ENCODE measurements around the gene MAGEA9B.
A peak's percentile ranks its signal among the peaks of the same experiment; 100 is the strongest.
"Not testable (repeated sequence)": the region's sequence is repeated elsewhere in the genome, so short reads cannot be mapped to it uniquely, and the experiment has no call there.

MAGEA9B gene

GRCh38 chrX:149569770-149570169, 17.5 kb downstream of the MAGEA9B start:
- no peak for DNase-seq

GRCh38 chrX:149568701-149569296, 18.5 kb downstream of the MAGEA9B start:
- DNase-seq = no peak

- no peak for DNase-seq
Measured at GRCh38 chrX:149567621-149568417, 19.4 kb downstream of the MAGEA9B start.

GRCh38 chrX:149563359-149563758, 23.9 kb downstream of the MAGEA9B start:
- no peak for DNase-seq

- not testable (repeated sequence) for DNase-seq
Measured at GRCh38 chrX:149555251-149555650, 32.0 kb downstream of the MAGEA9B start.

GRCh38 chrX:149551939-149552248, 35.4 kb downstream of the MAGEA9B start:
- not testable (repeated sequence) for DNase-seq

GRCh38 chrX:149551245-149551938, 35.9 kb downstream of the MAGEA9B start:
- not testable (repeated sequence) for DNase-seq

- not testable (repeated sequence) for DNase-seq
Measured at GRCh38 chrX:149550454-149550853, 36.8 kb downstream of the MAGEA9B start.

- DNase-seq = not testable (repeated sequence)
Measured at GRCh38 chrX:149549701-149550100, 37.6 kb downstream of the MAGEA9B start, which contains the start of gene HSFX3. Gene HSFX3 (minus strand): TSS chrX:149549924. CDS start chrX:149549852, 72 bp downstream.

GRCh38 chrX:149547782-149548181, 39.5 kb downstream of the MAGEA9B start:
- not testable (repeated sequence) for DNase-seq

- not testable (repeated sequence) for DNase-seq
Measured at GRCh38 chrX:149546962-149547361, 40.3 kb downstream of the MAGEA9B start.

- DNase-seq = not testable (repeated sequence)
Measured at GRCh38 chrX:149545545-149546543, 41.4 kb downstream of the MAGEA9B start.

GRCh38 chrX:149541521-149542047, 45.7 kb downstream of the MAGEA9B start:
- no peak for DNase-seq

GRCh38 chrX:149540621-149541520, 46.4 kb downstream of the MAGEA9B start, which contains the start of gene EOLA1:
Gene EOLA1 (plus strand): TSS chrX:149541012. CDS start chrX:149545631, 4,619 bp downstream.
- DNase-seq = peak; percentile 93

- DNase-seq = peak; percentile 90
Measured at GRCh38 chrX:149540131-149540620, 47.1 kb downstream of the MAGEA9B start.

- DNase-seq = peak; percentile 88
Measured at GRCh38 chrX:149539283-149540130, 47.8 kb downstream of the MAGEA9B start.

- not testable (repeated sequence) for DNase-seq
Measured at GRCh38 chrX:149537474-149537873, 49.8 kb downstream of the MAGEA9B start.

- DNase-seq = not testable (repeated sequence)
Measured at GRCh38 chrX:149534926-149535602, 52.2 kb downstream of the MAGEA9B start.

- DNase-seq = not testable (repeated sequence)
Measured at GRCh38 chrX:149533999-149534398, 53.3 kb downstream of the MAGEA9B start.

Measured in stimulated activated CD4-positive, alpha-beta T cell treated with anti-CD3 and anti-CD28 coated beads, Interleukin-15, amount 100 ng/mL, for 24 hours (primary cell).